Fibroblast of mammary gland (primary cell): ENCODE data around the gene DCST2.

Experiments
- DNase-seq: peaks from one replicate; pipeline ENCODE4 v3.0.0-alpha.2; 2010; ENCODE audit warnings: low read depth
- H3K4me3 ChIP-seq: 2 replicates; pipeline ENCODE4 v1.5.1; 2011; ENCODE audit warnings: low read depth, mild to moderate bottlenecking, low read length, moderate library complexity; ENCODE audit not compliant: control insufficient read depth
- TF ChIP-seq, protein P1 (sequence below): conservative IDR thresholded peaks from 2 replicates; pipeline ENCODE4 v1.5.1; 2011; ENCODE audit warnings: low read depth, low read length, inconsistent platforms; ENCODE audit not compliant: control insufficient read depth, insufficient read depth

Gene DCST2

DNA sequence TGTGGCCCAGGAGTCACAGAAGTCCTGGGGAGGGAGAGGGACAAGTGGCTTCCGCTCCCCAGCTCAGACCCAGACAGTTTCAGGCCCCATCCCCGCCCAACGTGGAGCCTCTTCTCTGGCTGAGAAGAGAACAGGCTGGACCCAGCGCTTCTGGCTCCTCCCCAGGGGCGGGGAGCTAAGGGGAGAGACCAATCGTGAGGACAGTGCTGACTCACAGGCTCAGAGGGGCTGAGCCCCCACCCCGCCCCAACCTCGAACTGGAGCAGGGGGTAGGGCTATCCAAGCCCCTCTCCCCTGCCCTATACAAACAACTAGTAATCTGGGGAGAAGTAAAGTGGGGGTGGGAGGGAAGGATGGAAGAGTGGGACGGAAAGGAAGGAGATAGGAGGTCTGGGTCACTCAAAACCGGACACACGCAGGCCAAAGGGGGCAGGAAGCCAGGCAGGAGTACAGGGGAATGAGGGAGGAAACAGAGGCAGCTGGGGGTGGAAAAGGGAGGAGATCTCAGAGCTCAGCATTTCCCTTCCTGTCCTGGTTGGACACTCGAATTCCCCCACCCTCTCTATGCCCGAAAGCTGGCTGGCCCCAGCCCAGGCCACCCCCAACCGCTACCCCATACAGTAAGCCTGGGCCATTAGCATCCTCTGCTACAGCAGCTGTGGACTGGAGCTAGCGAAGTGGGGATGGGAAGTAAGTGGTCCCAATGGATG, 62.8 kb downstream of the DCST2 start, which contains the start of gene SHC1:
Gene SHC1 (minus strand): TSS at position 117 of the 710 bp plus-strand sequence. CDS start 221 bp downstream, outside the sequence.
- TF ChIP-seq, protein P1, sequence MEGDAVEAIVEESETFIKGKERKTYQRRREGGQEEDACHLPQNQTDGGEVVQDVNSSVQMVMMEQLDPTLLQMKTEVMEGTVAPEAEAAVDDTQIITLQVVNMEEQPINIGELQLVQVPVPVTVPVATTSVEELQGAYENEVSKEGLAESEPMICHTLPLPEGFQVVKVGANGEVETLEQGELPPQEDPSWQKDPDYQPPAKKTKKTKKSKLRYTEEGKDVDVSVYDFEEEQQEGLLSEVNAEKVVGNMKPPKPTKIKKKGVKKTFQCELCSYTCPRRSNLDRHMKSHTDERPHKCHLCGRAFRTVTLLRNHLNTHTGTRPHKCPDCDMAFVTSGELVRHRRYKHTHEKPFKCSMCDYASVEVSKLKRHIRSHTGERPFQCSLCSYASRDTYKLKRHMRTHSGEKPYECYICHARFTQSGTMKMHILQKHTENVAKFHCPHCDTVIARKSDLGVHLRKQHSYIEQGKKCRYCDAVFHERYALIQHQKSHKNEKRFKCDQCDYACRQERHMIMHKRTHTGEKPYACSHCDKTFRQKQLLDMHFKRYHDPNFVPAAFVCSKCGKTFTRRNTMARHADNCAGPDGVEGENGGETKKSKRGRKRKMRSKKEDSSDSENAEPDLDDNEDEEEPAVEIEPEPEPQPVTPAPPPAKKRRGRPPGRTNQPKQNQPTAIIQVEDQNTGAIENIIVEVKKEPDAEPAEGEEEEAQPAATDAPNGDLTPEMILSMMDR: no peak
- peak; percentile 94 for DNase-seq
- peak within 1 kb of the TSS; percentile 79 for H3K4me3 ChIP-seq

DNA sequence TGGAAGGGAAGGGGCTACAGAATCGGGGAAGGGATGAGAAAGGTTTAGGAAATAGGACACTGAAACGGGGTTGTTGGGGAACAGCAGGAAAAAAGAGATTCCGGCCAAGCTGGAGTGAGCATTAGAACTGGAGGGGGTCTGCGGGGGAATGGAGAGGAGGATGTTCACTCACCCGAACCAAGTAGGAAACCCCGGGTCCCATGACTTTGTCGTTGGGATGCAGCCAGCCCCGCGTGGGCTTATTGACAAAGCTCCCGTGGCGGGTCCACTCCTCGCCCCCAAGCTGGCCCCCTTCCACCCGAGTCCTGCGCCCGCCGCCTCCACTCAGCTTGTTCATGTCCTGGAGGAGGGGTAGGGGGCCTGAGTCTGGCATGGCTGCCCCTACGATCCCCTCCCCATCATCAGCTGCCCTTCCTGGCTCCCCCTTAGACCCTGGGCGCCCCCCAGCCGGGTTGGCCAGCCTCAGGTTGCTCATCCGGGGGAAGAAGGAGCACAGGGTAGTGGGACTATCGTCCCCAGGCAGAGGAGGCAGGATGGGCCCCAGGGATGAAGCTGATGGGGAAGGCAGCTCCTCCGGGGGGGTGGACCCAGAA, 63.6 kb downstream of the DCST2 start:
- TF ChIP-seq, protein P1: no peak
- no peak for DNase-seq
- peak overlapping the region; percentile 79 for H3K4me3 ChIP-seq

DNA sequence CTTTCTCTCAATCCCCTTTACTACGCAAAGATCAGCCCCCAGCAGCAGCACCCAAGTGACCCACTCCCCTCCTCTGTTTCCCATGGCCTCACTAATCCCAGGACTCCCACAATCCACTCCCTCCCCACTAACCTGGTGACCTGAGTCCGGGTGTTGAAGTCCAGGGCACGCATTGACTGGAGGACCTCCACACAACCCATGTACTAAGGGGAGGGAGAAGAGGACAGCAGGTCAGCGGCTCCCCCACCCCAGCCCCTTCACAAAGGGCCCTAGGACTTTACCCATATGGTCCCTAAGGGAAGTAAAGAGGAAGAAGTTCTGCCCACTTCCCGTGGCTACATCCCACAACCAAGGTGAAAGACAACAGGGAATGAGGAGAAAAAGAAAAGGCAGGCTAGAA, 64.3 kb downstream of the DCST2 start:
- no peak for DNase-seq
- H3K4me3 ChIP-seq: peak overlapping the region; percentile 79
- TF ChIP-seq, protein P1: no peak

DNA sequence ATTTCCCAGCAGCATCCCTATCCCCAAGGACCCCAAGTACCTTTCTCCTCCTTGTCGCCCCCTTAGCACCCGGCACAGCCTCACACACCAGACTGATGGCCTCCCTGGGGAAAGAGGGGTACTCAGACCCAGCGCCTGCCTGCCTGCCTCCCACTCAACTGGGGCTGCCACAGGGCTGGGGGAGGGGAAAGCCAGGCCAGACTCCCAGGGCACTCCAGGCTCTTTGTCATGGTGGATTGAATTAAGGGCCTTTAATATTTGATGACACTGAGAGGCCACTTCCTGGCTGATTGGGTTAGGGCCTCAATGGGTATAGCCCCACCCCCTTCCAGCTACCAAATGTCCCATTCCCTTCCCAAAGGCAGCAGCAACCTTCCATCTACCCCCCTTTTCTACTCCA, 64.8 kb downstream of the DCST2 start:
- peak overlapping the region; percentile 79 for H3K4me3 ChIP-seq
- DNase-seq: no peak
- TF ChIP-seq, protein P1: no peak
